ENCODE measurements around the gene DLL4.
A peak's percentile ranks its signal among the peaks of the same experiment; 100 is the strongest.

Gene DLL4

GRCh38 chr15:40927873-40928806, 1.0 kb upstream of the DLL4 start:
- DNase-seq = peak; percentile 89

GRCh38 chr15:40929660-40930429, 705 bp downstream of the DLL4 start:
- DNase-seq = no peak

GRCh38 chr15:40930430-40931299, 1.5 kb downstream of the DLL4 start:
- no peak for DNase-seq

GRCh38 chr15:40931300-40932142, 2.4 kb downstream of the DLL4 start:
- no peak for DNase-seq

- no peak for DNase-seq
These were observed 3.0 kb downstream of the DLL4 start for GRCh38 chr15:40932156-40932555.

- no peak for DNase-seq
These were observed 3.7 kb downstream of the DLL4 start for GRCh38 chr15:40932649-40933516.

- no peak for DNase-seq
These were observed 4.4 kb downstream of the DLL4 start for GRCh38 chr15:40933517-40933902.

- DNase-seq = no peak
These were observed 5.3 kb downstream of the DLL4 start for GRCh38 chr15:40934457-40934856.

GRCh38 chr15:40936234-40936708, 7.1 kb downstream of the DLL4 start:
- DNase-seq = no peak

- DNase-seq = no peak
These were observed 7.8 kb downstream of the DLL4 start for GRCh38 chr15:40936709-40937666.

GRCh38 chr15:40937762-40938535, 8.8 kb downstream of the DLL4 start:
- DNase-seq = no peak

GRCh38 chr15:40938536-40938870, 9.4 kb downstream of the DLL4 start:
- DNase-seq = no peak

GRCh38 chr15:40940296-40940801, 11.2 kb downstream of the DLL4 start:
- DNase-seq = no peak

GRCh38 chr15:40941068-40941527, 12.0 kb downstream of the DLL4 start:
- DNase-seq = no peak

- DNase-seq = peak; percentile 72
These were observed 12.6 kb downstream of the DLL4 start for GRCh38 chr15:40941528-40942336.

GRCh38 chr15:40942337-40942854, 13.3 kb downstream of the DLL4 start:
- no peak for DNase-seq

- DNase-seq = no peak
These were observed 13.7 kb downstream of the DLL4 start for GRCh38 chr15:40942878-40943277.

Data from NCI-H510A (cell line).